NCI-H748 (cell line): ENCODE data around the gene MAMSTR.
"Not testable (repeated sequence)": the region's sequence is repeated elsewhere in the genome, so short reads cannot be mapped to it uniquely, and the experiment has no call there.

Experiments used
- DNase-seq: peaks from one replicate; lab custom pipeline; 2025; ENCODE audit not compliant: unreplicated experiment; lab: John Stamatoyannopoulos, UW

Gene MAMSTR, protein sequence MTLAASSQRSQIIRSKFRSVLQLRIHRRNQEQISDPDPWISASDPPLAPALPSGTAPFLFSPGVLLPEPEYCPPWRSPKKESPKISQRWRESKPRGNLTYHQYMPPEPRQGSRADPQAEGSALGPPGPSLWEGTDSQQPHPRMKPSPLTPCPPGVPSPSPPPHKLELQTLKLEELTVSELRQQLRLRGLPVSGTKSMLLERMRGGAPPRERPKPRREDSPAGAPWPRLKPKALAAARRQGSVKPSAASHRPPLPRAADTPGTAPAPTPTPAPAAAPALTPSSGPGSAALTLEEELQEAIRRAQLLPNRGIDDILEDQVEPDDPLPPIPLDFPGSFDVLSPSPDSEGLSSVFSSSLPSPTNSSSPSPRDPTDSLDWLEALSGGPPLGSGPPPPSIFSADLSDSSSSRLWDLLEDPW

DNA sequence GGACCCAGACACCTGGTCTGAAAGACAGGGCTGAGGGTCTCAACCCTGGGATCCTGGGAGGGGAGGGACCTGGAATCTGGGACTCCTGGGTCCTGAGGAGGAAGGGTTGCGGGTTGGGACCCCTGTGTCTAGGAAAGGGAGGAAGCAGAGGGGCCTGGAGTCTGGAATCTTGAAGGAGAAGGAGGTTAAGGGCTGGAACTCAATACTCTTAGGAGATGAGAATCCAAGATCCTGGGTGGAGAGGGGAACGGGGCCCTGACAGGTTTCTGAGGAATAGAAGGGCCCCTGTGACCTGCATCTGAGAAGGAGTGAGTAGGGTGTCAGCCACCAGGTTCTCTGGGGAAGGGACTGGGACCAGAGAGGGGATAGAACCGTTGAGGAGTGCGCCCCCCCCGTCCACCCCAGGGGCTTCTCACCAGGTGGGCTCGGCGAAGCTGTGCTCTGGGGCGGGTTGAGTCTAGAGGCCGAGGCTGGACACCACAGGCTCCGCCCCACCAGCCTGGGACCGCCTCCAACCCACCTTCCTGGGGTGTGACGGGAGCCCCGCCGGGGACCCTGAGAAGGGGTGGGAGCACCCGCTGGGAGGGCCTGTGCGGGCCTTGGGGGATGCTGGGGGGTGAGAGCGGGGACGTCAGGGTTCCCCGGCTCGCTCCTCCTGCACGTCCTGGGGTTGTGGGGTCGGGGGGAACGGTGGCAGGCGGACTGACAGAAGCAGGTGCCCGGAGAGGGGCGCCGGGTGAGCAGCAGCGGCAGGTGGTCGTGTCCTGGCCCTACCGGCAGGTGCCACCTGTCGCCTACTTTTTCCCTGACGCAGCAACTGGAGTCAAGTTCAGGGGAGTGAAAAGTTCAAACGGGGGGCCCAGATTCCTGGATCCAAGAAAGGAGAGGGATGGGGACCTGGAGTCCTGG is at the start of gene MAMSTR:
MAMSTR (minus strand) TSS at position 463 of the 909 bp plus-strand sequence. CDS start 694 bp downstream, outside the sequence.
- DNase-seq, result no peak

GRCh38 chr19:48768994-48769713 is 49.6 kb upstream of the MAMSTR start:
- no peak for DNase-seq

- DNase-seq, result not testable (repeated sequence)
These were observed 48.7 kb upstream of the MAMSTR start for GRCh38 chr19:48768171-48768753.

DNA sequence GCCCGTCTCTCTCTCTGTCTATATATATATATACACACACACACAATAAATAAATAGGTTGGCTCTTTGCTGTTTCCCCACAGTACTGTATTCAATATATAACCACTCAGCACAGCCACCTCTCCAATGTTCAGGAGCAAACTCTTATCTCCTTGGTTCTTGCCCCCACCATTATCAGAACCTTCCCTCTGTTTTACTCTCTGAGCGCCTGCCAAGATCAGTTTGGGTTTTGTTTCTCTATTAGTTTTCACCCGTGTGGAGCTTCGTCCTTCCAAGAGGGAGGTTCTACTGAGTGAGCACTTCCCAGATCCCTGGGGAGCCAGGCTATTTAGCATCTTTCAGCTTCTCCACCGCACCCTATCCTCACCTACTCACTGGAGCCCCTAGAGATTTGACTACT is 46.3 kb upstream of the MAMSTR start:
- not testable (repeated sequence) for DNase-seq

GRCh38 chr19:48760504-48761205 is 41.1 kb upstream of the MAMSTR start:
- DNase-seq, result no peak

GRCh38 chr19:48757741-48758144 is 38.2 kb upstream of the MAMSTR start:
- no peak for DNase-seq

GRCh38 chr19:48757089-48757675 is 37.7 kb upstream of the MAMSTR start:
- DNase-seq, result no peak

- DNase-seq, result no peak
These were observed 37.2 kb upstream of the MAMSTR start for GRCh38 chr19:48756686-48757085.

- no peak for DNase-seq
These were observed 36.7 kb upstream of the MAMSTR start for GRCh38 chr19:48756212-48756611.

DNA sequence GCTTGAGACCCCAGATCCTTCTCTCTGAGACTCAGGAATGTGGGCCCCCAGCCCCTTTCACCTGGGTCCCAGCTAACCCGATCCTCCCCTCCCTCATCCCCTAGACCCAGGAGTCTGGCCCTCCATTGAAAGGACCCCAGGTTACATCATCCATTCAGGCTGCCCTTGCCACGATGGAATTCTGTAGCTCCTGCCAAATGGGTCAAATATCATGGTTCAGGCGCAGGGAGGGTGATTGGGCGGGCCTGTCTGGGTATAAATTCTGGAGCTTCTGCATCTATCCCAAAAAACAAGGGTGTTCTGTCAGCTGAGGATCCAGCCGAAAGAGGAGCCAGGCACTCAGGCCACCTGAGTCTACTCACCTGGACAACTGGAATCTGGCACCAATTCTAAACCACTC is 36.3 kb upstream of the MAMSTR start:
- no peak for DNase-seq

DNA sequence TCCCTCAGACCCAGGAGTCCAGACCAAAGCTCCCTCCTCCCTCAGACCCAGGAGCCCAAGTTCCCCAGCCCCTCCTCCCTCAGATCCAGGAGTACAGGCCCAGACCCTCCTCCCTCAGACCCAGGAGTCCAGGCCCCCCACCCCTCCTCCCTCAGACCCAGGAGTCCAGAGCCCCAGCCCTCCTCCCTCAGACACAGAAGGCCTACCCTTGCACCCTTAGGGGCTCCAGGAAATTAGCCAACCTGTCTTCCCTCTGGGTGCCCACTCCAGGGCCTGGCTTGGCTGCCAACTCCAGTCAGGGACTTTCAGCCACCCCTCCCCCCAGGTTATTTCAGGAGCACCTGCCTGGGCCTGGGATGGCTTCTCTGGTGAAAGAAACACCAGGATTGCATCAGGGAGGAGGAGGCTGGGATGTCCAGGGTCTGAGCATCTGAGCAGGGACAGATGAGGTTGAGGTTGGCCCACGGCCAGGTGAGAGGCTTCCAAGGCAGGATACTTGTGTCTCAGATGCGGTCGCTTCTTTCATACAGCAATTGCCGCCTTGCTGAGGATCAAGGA is 35.6 kb upstream of the MAMSTR start, which contains the start of gene FGF21:
FGF21 (plus strand) TSS at position 441 of the 558 bp plus-strand sequence. CDS start 713 bp downstream, outside the sequence.
- no peak for DNase-seq

- DNase-seq, result peak; percentile 97
These were observed 33.2 kb upstream of the MAMSTR start, which contains the start of gene FUT1 for GRCh38 chr19:48752496-48753365. TSS of gene FUT1 (minus strand) at chr19:48752641. CDS start at chr19:48751281, 1,360 bp downstream.

- DNase-seq, result peak; percentile 34
These were observed 32.4 kb upstream of the MAMSTR start for GRCh38 chr19:48751845-48752495.

GRCh38 chr19:48750771-48751504 is 31.4 kb upstream of the MAMSTR start:
- no peak for DNase-seq

GRCh38 chr19:48750351-48750750 is 30.8 kb upstream of the MAMSTR start:
- no peak for DNase-seq

DNA sequence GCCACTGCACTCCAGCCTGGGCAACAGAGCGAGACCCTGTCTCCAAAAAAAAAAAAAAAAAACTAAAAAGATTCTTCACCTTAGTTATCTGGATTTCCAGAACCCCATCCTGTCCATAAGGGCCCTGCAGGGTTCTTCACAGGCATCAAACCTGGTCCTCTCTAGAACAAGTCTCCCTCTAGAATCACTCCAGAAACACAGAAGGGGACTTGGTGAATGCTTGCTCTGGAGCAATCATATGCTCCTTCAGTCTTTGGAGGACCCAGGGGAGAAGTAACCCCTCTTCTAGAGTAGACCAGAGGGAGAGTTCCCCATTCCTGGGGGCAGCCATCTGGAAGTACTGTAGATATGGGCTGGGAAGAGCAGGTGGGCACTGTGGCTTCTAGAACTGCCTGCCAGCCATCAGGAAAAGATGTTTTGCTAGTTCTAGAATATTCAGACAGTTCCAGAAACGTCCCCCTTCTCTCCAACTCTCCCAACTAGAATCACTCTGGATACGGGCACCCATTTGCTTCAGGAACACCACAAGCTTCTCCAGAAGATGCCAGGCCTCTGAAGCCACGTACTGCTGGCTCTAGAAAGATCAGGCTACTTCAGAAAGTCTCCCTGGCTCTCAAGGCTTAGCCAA is 30.2 kb upstream of the MAMSTR start:
- DNase-seq, result no peak
